CD4-positive, alpha-beta T cell treated with Interleukin-4 for 1 hour (primary cell): ENCODE data around the gene TSEN54.
"Not testable (repeated sequence)": the region's sequence is repeated elsewhere in the genome, so short reads cannot be mapped to it uniquely, and the experiment has no call there.

Source experiments
- DNase-seq, 2 donors: peaks; one replicate each; pipeline ENCODE4 v3.0.0-alpha.2; 2020 to 2022

TSEN54 gene

GRCh38 chr17:75505152-75505409 lies 11.2 kb upstream of the TSEN54 start:
- no peak for DNase-seq

- no peak for DNase-seq
These were observed 10.7 kb upstream of the TSEN54 start for GRCh38 chr17:75505640-75506039.

DNA sequence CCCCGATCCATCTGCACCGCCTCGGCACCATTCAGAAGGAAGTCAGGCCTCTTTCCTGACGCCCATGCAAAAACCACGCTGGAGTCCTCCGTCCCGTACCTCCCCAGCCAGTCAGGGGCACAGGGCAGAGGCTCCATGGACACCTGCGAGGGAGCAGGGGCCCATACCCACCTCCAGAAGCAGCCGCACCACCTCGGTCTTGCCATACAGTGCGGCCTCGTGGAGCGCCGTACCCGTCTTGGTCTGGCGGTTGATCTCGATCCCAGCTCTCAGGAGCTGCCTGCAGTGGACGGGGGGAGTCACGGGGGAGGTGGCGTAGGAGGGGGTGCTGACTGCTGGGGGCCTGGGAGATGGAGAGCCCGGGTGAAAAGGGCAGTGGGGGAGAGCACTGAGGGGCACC lies 10.2 kb upstream of the TSEN54 start:
- no peak for DNase-seq

- no peak for DNase-seq
These were observed 9.4 kb upstream of the TSEN54 start for GRCh38 chr17:75506888-75507287.

GRCh38 chr17:75507733-75508719 lies 8.3 kb upstream of the TSEN54 start:
- no peak for DNase-seq

- DNase-seq = no peak
These were observed 7.4 kb upstream of the TSEN54 start for GRCh38 chr17:75508931-75509361.

DNA sequence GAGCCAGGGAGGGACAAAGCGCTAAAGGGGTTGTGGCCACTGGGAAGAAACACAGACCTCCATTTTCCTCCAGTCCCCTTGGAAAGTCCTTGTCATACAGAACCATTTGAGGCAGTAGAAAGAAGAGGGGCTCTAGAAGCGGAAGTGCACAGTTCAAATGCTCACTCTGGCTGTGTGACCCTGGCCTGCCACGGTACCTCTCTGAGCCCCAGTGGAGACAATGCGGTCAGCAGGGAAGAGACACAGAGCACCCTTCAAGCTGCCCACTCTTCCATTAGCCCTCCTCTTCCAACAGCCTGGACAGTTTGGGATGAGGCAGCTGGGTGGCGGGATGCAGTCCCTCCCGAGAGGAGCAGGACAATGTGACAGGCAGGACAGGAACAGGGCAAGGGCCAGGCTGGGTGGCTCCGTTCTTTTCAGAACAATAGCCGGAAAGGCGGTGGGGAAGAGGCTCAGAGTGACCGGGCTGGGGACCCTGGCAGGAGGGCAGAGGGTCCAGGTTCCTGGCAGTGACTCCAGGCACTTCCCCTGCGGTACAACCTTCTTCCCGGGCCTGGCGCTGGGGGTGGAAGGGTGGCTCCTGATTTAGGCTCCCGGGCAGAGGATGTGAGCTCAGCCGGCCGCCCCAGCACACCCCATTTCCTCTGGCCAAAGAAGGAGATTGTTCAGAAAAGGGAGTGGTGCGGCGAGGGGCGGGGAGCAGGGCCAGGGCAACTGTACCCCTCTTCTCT lies 6.6 kb upstream of the TSEN54 start:
- DNase-seq = no peak

DNA sequence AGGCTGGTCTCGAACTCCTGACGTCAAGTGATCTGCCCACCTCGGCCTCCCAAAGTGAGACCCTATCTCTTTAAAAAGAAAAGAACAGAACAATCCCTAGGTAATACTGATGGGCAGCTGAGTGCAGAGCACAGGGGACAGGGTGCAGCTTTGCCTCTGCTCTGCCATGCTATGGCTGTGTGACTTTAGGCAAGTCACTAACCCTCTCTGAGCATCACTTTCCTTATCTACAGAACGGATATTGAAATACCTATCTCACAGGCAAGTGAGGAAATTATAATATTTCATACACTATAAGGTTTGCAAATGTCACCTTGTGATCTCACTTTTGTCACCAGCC lies 5.1 kb upstream of the TSEN54 start:
- no peak for DNase-seq

DNA sequence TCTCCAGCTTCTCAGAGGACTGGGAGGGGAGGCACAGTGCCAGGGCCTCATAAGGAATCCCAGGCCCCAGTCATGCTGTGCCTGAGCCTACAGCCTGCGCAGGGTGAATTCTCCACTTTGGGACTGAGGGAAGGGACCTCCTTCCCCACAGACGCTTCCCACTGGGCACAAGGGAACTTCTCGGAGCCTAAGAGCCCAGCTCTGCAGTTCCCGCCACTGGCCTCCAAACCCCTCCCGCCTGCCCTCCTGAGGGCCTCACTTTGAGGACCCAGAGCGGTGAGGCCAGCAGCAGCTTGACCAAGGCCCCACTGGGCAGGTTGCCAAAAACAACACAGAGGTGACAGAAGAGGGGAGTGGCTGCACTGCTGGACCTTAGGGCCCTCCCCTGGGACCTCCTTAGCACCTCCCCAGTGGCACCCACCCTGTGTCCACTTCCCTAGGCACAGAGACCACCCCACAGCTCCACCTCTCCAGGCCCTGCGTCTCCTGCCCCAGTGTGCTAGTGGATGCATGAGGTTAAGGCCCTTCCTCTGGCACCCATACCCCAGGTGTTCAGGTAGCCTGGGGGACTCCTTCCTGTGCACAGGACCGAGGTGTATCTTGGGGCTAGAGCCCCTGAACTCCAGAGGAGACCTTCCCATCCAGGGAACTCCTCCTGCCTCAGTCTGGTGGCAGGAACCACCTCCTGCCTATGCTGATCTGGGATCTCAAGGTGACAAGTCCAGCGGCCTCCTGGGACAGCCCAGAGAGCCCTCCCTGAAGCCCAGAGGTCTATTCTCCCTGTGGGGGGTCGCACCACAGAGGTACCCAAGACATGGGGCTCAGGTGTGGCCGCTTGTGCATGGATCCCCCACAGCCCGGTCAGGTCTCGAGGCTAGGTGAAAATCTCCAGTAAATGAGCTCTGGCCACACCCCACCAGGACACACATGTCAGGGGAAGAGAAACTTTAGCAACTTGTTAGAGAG lies 4.4 kb upstream of the TSEN54 start:
- DNase-seq = no peak

- DNase-seq = no peak
These were observed 3.2 kb upstream of the TSEN54 start for GRCh38 chr17:75512926-75513640.

GRCh38 chr17:75513641-75514000 lies 2.7 kb upstream of the TSEN54 start:
- DNase-seq = no peak

DNA sequence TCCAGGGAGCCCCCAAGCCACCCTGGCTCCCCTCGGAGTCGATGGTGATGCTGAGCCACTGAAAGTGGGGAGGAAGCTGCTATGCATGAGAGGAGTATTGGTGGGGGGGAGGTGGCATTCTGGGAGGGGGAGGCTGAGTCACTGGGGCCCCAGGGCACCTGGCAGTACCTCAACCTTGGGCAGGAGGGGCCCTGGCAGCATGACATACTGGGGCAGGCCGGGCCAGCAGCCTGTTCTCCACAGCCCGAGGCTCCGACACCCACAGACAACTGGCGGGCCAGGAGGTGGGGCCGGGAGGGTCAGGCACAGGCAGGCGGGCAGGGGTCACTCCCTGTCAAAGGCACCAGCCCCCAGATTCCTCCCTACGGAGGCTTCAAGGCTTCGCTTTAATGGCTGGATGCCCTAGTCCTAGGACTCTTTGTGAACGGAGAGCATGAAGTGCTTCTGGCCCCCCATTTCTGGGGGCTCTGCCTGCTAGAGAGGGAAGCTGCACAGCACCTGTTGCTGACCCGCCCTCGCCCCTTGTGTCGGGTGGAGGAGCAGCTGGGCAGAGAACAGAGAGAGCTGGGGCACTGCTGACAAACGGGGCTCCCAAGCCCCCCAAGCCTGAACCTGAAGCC lies 1.9 kb upstream of the TSEN54 start:
- DNase-seq = no peak

- DNase-seq = no peak
These were observed 1.3 kb upstream of the TSEN54 start for GRCh38 chr17:75514919-75515495.

GRCh38 chr17:75515496-75516254 lies 653 bp upstream of the TSEN54 start, which contains the start of gene CASKIN2:
TSS of gene CASKIN2 (minus strand) at chr17:75515537. CDS start at chr17:75513804, 1,733 bp downstream.
- DNase-seq = peak; percentile 73 to 77

GRCh38 chr17:75516619-75517296 lies 430 bp downstream of the TSEN54 start:
- peak in 1 of 2 donors; percentile 28 for DNase-seq

DNA sequence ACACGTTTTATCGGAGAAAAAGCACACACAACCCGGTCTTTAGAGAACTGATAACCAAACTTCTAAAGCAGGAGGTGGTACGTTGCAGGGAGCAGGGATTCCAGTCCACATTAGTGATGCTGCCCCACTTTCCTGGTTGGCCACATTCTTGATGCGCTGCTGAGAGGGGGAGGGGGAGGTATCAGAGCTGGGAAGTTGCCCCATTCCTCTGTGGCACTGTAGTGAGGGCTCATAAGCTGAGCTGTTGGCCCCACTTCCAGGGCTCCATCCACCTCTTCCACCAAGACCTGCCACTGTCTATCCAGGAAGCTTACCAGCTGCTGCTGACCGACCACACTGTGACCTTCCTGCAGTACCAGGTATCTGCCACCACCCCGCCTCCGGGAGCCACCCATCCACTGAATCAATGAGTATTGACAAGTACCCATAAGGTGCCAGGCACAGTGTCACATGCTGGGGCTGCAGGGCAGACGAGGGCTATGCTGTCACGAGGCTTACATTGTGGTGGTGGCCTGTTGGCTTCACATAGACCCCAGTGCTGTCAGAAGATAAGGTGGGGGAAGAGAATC lies 1.1 kb downstream of the TSEN54 start:
- DNase-seq = peak; percentile 22 to 40

- peak; percentile 60 to 73 for DNase-seq
These were observed 1.9 kb downstream of the TSEN54 start for GRCh38 chr17:75518201-75518600.

- no peak for DNase-seq
These were observed 2.7 kb downstream of the TSEN54 start for GRCh38 chr17:75518983-75519537.

- DNase-seq = not testable (repeated sequence)
These were observed 4.1 kb downstream of the TSEN54 start for GRCh38 chr17:75520413-75520812.
